HG03354 (cell line): ENCODE data around the gene PHF12.

ENCODE experiments used
- ATAC-seq: cut with Tn5 transposase; IDR thresholded peaks from one replicate; pipeline ENCODE4 v1.9.1; 2021; ENCODE audit warnings: mild to moderate bottlenecking; ENCODE audit not compliant: unreplicated experiment, poor library complexity, severe bottlenecking

The PHF12 gene

DNA sequence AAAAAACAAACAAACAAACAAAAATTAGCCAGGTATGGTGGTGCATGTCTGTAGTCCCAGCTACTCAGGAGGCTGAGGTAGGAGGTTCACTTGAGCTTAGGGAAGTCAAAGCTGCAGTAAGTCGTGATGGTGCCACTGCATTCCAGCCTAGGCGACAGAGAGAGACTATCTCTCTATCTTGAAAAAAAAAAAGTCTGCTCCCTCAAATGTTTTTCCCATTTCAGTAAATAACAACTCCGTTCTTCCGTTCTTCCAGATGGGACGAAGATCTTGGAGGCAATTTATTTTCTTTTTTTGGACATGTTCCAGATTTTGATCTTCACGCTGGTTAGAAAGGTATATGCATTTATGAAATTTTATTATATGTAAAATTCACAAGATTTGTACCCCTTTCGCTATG lies 77.5 kb downstream of the PHF12 start:
- ATAC-seq, result no peak

GRCh38 chr17:28871056-28871579 lies 80.2 kb downstream of the PHF12 start:
- peak; percentile 90 for ATAC-seq

GRCh38 chr17:28867276-28867675 lies 84.0 kb downstream of the PHF12 start:
- no peak for ATAC-seq

DNA sequence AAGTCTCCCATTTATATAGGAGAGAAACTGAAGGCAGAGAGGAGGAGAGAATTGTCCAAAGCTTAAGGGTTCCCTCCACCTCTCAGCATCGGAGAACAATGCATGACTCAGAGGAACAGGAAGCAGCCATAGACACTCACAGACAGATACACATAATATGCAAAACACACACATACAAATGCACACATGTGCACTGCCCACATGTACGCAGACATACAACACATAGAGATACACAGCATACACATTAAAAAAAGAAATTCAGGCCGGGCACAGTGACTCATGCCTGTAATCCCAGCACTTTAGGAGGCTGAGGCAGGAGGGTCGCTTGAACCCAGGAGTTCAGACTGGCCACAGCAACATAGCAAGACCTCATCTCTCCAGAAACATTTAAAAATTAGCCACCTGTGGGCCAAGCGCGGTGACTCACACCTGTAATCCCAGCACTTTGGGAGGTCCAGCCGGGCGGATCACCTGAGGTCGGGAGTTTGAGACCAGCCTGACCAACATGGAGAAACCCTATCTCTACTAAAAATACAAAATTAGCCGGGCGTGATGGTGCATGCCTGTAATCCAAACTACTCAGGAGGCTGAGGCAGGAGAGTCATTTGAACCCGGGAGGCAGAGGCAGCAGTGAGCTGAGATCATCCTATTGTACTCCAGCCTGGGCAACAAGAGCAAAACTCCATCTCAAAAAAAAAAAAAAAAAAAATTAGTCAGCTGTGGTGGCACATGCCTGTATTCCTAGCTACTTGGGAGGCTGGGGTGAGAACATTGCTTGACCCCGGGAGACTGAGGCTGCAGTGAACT lies 85.2 kb downstream of the PHF12 start:
- no peak for ATAC-seq

- ATAC-seq, result no peak
Measured at GRCh38 chr17:28864991-28865849, 86.1 kb downstream of the PHF12 start.

- no peak for ATAC-seq
Measured at GRCh38 chr17:28863953-28864352, 87.4 kb downstream of the PHF12 start.

- ATAC-seq, result no peak
Measured at GRCh38 chr17:28862561-28862960, 88.8 kb downstream of the PHF12 start.

- ATAC-seq, result no peak
Measured at GRCh38 chr17:28861393-28862203, 89.7 kb downstream of the PHF12 start.

- no peak for ATAC-seq
Measured at GRCh38 chr17:28860363-28860808, 90.9 kb downstream of the PHF12 start.

- no peak for ATAC-seq
Measured at GRCh38 chr17:28858801-28859355, 92.4 kb downstream of the PHF12 start.

DNA sequence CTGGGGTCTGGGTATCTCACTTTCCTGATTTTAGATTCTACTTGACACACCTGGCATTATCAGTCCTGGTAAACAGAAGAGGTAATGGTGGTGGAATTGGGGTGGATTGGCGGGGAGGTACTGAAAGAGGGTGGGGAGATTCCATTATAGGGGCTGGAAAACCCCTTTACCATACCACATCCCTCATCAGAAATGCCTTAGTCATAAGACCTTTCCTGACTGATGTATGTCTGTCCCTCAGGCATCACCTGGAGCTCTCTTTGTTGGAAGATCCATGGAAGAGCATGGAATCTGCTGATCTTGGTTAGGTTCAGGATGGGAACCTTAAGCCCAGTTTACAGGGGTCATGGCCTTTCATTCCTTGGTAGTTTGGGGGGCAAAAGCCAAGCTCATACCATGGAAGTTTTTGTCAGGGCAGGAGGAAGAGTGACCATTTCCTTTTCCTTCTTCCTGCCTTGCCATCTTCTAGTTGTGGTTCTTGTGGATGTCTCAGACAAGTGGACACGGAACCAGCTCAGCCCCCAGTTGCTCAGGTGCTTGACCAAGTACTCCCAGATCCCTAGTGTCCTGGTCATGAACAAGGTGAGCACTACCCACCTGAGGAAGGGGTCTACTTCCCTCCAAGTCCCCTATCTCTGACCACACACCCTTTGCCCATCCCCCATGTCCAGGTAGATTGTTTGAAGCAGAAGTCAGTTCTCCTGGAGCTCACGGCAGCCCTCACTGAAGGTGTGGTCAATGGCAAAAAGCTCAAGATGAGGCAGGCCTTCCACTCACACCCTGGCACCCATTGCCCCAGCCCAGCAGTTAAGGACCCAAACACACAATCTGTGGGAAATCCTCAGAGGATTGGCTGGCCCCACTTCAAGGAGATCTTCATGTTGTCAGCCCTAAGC lies 93.2 kb downstream of the PHF12 start:
- ATAC-seq, result no peak

DNA sequence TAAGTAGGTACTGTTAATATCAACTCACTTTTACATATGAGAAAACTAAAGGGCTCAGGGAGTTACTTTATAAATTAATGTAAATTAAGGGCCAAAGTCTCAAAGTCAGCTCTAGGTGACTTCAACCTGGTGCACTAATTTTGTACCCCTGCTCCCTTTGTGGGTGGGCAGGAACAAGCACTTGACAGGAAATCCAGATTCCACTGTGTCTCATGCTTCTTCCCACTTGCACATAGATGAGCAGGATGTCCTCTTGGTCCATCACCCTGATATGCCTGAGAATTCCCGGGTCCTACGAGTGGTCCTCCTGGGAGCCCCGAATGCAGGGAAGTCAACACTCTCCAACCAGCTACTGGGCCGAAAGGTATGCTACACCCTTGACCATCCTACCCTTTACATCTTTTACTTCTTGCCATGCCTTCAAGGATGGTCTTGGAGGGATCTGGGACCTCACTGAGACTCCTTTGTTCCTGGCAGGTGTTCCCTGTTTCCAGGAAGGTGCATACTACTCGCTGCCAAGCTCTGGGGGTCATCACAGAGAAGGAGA lies 95.2 kb downstream of the PHF12 start:
- ATAC-seq, result no peak

DNA sequence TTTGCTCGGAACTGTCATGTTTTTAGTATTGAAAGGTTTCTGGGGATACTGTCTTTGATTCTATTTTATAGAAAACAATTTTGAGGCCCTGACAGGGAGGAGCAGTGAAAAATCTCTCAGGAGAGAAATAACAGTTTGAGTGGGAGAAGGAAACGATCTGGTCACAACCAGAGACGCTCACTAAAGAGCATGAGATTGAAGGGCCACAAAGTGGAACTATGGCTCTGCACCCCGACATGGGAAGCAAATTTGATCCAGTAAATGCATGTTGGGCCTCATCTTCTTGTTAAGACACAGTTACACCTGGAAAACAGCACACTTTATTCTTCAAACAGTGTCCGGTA lies 96.0 kb downstream of the PHF12 start:
- no peak for ATAC-seq
